Measurements from ENCODE around the gene SLC26A4.

SLC26A4 gene

GRCh38 chr7:107751113-107751512, 90.5 kb downstream of the SLC26A4 start:
- Histone ChIP-seq H3K9me3 (ENCODE audit: insufficient read depth, low read length) (no peaks in the 10 kb centered on the region), H3K27ac (ENCODE audit: low read depth, low read length) (no peak overlapping the region), H3K4me3 (ENCODE audit: insufficient read depth, low read length, poor library complexity, severe bottlenecking) (no peak overlapping the region), H4K20me1 (ENCODE audit: low read depth, low read length) (peaks cover 38% of the 10 kb centered on the region), H3K9ac (ENCODE audit: low read length) (no peak overlapping the region), H3K27me3 (ENCODE audit: low read length) (no peaks in the 10 kb centered on the region), H2AFZ (ENCODE audit: low read depth, low read length, severe bottlenecking) (no peak overlapping the region), H3K9me2 (replicated peaks; ENCODE audit: insufficient read depth, low read length) (no peaks in the 10 kb centered on the region), H3K4me2 (ENCODE audit: low read depth, low read length, poor library complexity, severe bottlenecking) (no peak overlapping the region), H3K36me3 (ENCODE audit: low read length) (peaks cover 67% of the 10 kb centered on the region), H3F3A (ENCODE audit: insufficient read depth) (peaks cover 21% of the 10 kb centered on the region), H3K79me2 (ENCODE audit: insufficient read depth, low read length) (peaks cover 60% of the 10 kb centered on the region)
- TF ChIP-seq CTCF (IDR thresholded peaks at IDR 0.05; ENCODE audit: insufficient read depth, low read length, poor library complexity, severe bottlenecking) (no peak), EZH2phosphoT487 (conservative IDR thresholded peaks at IDR 0.05; ENCODE audit: low read length) (no peak)

DNA sequence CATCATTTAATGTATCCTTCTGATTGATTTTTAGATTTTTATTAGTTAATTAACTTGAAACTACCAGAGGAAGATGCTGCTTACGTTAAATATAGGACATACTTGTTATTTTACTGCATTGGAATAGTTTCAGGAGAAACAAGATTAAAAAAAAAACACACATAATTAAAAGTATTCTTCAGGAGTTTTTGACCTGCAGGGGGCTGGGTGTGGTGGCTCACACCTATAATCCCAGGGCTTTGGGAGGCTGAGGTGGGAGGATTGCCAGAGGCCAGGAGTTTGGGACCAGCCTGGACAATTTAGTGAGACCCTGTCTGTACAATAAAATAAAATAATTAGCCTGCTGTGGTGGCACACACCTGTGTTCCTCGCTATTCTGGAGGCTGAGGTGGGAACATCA, 94.0 kb downstream of the SLC26A4 start:
- peaks cover 23% of the 10 kb centered on the region for H3F3A ChIP-seq (ENCODE audit: insufficient read depth)
- no peaks in the 10 kb centered on the region for H3K9me3 ChIP-seq (ENCODE audit: insufficient read depth, low read length)
- H3K36me3 ChIP-seq (ENCODE audit: low read length): peaks cover 78% of the 10 kb centered on the region
- H3K4me3 ChIP-seq (ENCODE audit: insufficient read depth, low read length, poor library complexity, severe bottlenecking): no peak overlapping the region
- no peak overlapping the region for H3K9ac ChIP-seq (ENCODE audit: low read length)
- no peaks in the 10 kb centered on the region for H3K9me2 ChIP-seq (replicated peaks; ENCODE audit: insufficient read depth, low read length)
- peaks cover 12% of the 10 kb centered on the region for H4K20me1 ChIP-seq (ENCODE audit: low read depth, low read length)
- no peak overlapping the region for H3K27ac ChIP-seq (ENCODE audit: low read depth, low read length)
- H3K27me3 ChIP-seq (ENCODE audit: low read length): no peaks in the 10 kb centered on the region
- H3K4me2 ChIP-seq (ENCODE audit: low read depth, low read length, poor library complexity, severe bottlenecking): no peak overlapping the region
- TF ChIP-seq EZH2phosphoT487 (conservative IDR thresholded peaks at IDR 0.05; ENCODE audit: low read length) (no peak), CTCF (IDR thresholded peaks at IDR 0.05; ENCODE audit: insufficient read depth, low read length, poor library complexity, severe bottlenecking) (no peak)
- H2AFZ ChIP-seq (ENCODE audit: low read depth, low read length, severe bottlenecking): no peak overlapping the region
- H3K79me2 ChIP-seq (ENCODE audit: insufficient read depth, low read length): peaks cover 26% of the 10 kb centered on the region

- Histone ChIP-seq H3K9me3 (ENCODE audit: insufficient read depth, low read length) (no peaks in the 10 kb centered on the region), H3K27me3 (ENCODE audit: low read length) (no peaks in the 10 kb centered on the region), H2AFZ (ENCODE audit: low read depth, low read length, severe bottlenecking) (no peak overlapping the region), H3F3A (ENCODE audit: insufficient read depth) (peaks cover 26% of the 10 kb centered on the region), H3K4me3 (ENCODE audit: insufficient read depth, low read length, poor library complexity, severe bottlenecking) (no peak overlapping the region), H3K4me2 (ENCODE audit: low read depth, low read length, poor library complexity, severe bottlenecking) (no peak overlapping the region), H3K79me2 (ENCODE audit: insufficient read depth, low read length) (0 out of 2 replicates have a peak, but pooled peaks cover 4% of the 10 kb centered on the region), H3K27ac (ENCODE audit: low read depth, low read length) (no peak overlapping the region), H3K9ac (ENCODE audit: low read length) (no peak overlapping the region), H4K20me1 (ENCODE audit: low read depth, low read length) (peaks cover 4% of the 10 kb centered on the region), H3K36me3 (ENCODE audit: low read length) (peaks cover 61% of the 10 kb centered on the region; the same call in 1 of the 2 replicates), H3K9me2 (replicated peaks; ENCODE audit: insufficient read depth, low read length) (no peaks in the 10 kb centered on the region)
- TF ChIP-seq CTCF (IDR thresholded peaks at IDR 0.05; ENCODE audit: insufficient read depth, low read length, poor library complexity, severe bottlenecking): no peak
- TF ChIP-seq EZH2phosphoT487 (conservative IDR thresholded peaks at IDR 0.05; ENCODE audit: low read length): no peak
These were observed 98.0 kb downstream of the SLC26A4 start for GRCh38 chr7:107758667-107759066.

All from SU-DHL-6 (cell line).